GM12891 (cell line): ENCODE results near the gene ZNF101.

Source experiments
- PAX5 ChIP-seq: IDR thresholded peaks from 2 replicates; pipeline ENCODE4 v1.6.1; 2011; ENCODE audit warnings: low read length, moderate library complexity, mild to moderate bottlenecking; ENCODE audit not compliant: insufficient read depth, severe bottlenecking
- POLR2A ChIP-seq: IDR thresholded peaks from 2 replicates; pipeline ENCODE4 v1.6.1; 2011; ENCODE audit warnings: low read depth, low read length, control low read depth
- POLR2AphosphoS5 ChIP-seq: IDR thresholded peaks from 2 replicates; pipeline ENCODE4 v1.6.1; 2011; ENCODE audit warnings: low read depth, low read length, control low read depth
- POU2F2 ChIP-seq: IDR thresholded peaks from 2 replicates; pipeline ENCODE4 v1.6.1; 2011; ENCODE audit warnings: low read depth, mild to moderate bottlenecking, control low read depth, low read length, moderate library complexity
- SPI1 ChIP-seq: IDR thresholded peaks from 2 replicates; pipeline ENCODE4 v1.6.1; 2011; ENCODE audit warnings: low read depth, low read length, control low read depth
- TAF1 ChIP-seq: IDR thresholded peaks from 2 replicates; pipeline ENCODE4 v1.6.1; 2011; ENCODE audit warnings: low read depth, low read length, control low read depth

DNA sequence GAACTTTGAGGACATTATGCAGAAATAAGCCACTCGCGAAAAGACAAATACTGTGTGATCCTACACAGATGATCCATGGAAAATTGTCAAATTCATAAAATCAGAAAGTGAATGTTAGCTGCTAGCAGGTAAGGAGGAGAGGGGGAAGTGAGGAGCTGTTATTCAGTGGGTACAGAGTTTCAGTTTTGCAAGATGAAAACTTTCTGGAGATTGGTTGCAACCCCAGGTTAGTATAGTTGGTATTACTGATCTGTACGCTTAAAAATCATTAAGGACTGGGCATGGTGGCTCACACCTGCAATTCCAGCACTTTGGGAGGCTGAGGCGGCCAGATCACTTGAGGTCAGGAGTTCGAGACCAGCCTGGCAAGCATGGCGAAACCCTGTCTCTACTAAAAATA, 17.9 kb downstream of the ZNF101 start:
- TF ChIP-seq POLR2A = no peak
- no peak for TF ChIP-seq POLR2AphosphoS5
- no peak for TF ChIP-seq TAF1
- no peak for TF ChIP-seq POU2F2
- no peak for TF ChIP-seq SPI1
- no peak for TF ChIP-seq PAX5
